ENCODE measurements around the gene SLC25A24.
"Not testable (repeated sequence)": the region's sequence is repeated elsewhere in the genome, so short reads cannot be mapped to it uniquely, and the experiment has no call there.

Gene SLC25A24

DNA sequence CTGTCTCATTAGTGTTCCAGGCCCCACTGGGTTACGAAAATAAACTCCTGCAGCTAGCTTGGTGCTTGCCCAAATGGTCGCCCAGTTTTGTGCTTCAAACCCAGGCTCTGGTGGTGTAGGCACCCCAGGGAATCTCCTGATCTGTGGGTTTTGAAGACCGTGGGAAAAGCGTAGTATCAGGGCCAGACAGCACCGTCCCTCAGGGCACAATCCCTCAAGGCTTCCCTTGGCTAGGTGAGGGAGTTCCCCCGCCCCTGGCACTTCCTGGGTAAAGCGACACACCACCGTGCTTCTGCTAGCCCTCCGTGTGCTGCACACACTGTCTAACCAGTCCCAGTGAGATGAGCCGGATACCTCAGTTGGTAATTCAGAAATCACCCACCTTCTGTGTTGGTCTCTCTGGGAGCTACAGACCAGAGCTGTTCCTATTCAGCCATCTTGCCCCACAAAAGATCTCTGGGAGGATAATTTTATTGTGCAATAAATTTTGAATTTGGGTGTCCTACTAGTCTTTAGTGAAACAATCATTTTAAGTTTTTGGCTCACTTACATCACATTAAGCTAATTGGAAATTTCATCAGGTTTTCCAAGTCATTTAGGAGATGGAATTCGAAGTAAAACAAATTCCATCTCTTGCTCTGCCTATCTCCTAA lies 9.4 kb upstream of the SLC25A24 start:
- Histone ChIP-seq H3K36me3 (ENCODE audit: insufficient read depth, low read length) (no peaks in the 10 kb centered on the region), H3K9me3 (ENCODE audit: control insufficient read depth, insufficient read depth, low read length) (no peaks in the 10 kb centered on the region), H3K9ac (ENCODE audit: low read depth, low read length) (no peak overlapping the region), H3K4me1 (ENCODE audit: insufficient read depth, low read length) (no peaks in the 10 kb centered on the region)

DNA sequence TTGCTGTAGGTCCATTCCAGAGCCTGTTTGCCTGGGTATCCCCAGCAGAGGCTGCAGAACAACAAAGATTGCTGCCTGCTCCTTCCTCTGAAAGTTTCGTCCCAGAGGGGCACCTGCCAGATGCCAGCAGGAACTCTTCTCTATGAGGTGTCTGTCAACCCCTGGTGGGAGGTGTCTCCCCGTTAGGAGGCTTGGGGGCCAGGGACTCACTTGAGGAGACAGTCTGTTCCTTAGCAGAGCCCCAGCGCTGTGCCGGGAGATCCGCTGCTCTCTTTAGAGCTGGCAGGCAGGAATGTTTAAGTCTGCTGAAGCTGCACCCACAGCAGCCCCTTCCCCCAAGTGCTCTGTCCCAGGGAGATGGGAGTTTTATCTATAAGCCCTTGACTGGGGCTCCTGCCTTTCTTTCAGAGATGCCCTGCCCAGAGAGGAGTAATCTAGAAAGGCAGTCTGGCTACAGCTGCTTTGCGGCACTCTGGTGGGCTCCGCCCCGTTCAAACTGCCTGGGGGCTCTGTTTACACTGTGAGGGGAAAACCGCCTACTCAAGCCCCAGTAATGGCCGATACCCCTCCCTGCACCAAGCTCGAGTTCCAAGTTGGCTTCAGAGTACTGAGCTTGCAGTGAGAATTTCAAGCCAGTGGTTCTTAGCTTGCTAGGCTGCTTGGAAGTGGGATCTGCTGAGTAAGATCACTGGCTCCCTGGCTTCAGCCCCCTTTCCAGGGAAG lies 8.7 kb upstream of the SLC25A24 start:
- Histone ChIP-seq H3K4me1 (ENCODE audit: insufficient read depth, low read length) (no peaks in the 10 kb centered on the region), H3K9ac (ENCODE audit: low read depth, low read length) (peak overlapping the region; percentile 2; the same call in 1 of the 2 replicates), H3K9me3 (ENCODE audit: control insufficient read depth, insufficient read depth, low read length) (no peaks in the 10 kb centered on the region), H3K36me3 (ENCODE audit: insufficient read depth, low read length) (no peaks in the 10 kb centered on the region)

DNA sequence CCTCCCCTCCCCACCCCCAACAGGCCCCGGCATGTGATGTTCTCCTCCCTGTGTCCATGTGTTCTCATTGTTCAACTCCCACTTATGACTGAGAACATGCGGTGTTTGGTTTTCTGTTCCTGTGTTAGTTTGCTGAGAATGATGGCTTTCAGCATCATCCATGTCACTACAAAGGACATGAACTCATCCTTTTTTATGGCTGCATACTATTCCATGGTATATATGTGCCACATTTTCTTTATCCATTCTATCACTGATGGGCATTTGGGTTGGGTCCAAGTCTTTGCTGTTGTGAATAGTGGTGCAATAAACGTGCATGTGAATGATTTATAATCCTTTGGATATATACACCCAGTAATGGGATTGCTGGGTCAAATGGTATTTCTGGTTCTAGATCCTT lies 3.4 kb upstream of the SLC25A24 start:
- not testable (repeated sequence) for H3K4me1 ChIP-seq (ENCODE audit: insufficient read depth, low read length); H3K36me3 ChIP-seq (ENCODE audit: insufficient read depth, low read length); H3K9me3 ChIP-seq (ENCODE audit: control insufficient read depth, insufficient read depth, low read length); H3K9ac ChIP-seq (ENCODE audit: low read depth, low read length)

- Histone ChIP-seq H3K36me3 (ENCODE audit: insufficient read depth, low read length) (no peaks in the 10 kb centered on the region), H3K4me1 (ENCODE audit: insufficient read depth, low read length) (no peaks in the 10 kb centered on the region), H3K9ac (ENCODE audit: low read depth, low read length) (no peak overlapping the region), H3K9me3 (ENCODE audit: control insufficient read depth, insufficient read depth, low read length) (no peaks in the 10 kb centered on the region)
These were observed 1.5 kb upstream of the SLC25A24 start for GRCh38 chr1:108201687-108202086.

DNA sequence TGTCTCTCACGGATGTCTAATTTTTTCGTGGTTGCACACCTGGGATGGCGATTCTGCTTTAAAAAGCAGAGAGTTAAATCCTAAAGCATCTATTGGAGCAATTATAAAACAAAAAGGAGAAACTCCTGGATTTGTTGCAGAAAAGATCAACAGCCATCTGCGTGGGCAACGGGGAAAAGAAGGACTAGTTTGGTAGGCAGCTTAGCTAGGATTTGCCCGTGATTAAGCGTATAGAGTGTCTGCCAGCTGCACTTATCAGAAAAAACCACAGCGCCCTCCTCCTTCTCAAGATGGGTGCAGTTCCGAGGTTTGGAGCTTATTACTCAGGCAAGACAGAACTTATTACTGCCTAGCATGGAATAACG lies 526 bp upstream of the SLC25A24 start:
- no peaks in the 10 kb centered on the region for H3K9me3 ChIP-seq (ENCODE audit: control insufficient read depth, insufficient read depth, low read length)
- no peaks in the 10 kb centered on the region for H3K36me3 ChIP-seq (ENCODE audit: insufficient read depth, low read length)
- H3K9ac ChIP-seq (ENCODE audit: low read depth, low read length): peak overlapping the region; percentile 95
- no peaks in the 10 kb centered on the region for H3K4me1 ChIP-seq (ENCODE audit: insufficient read depth, low read length)

- Histone ChIP-seq H3K36me3 (ENCODE audit: insufficient read depth, low read length) (peaks cover 6% of the 10 kb centered on the region), H3K9me3 (ENCODE audit: control insufficient read depth, insufficient read depth, low read length) (no peaks in the 10 kb centered on the region), H3K9ac (ENCODE audit: low read depth, low read length) (peak overlapping the region; percentile 95), H3K4me1 (ENCODE audit: insufficient read depth, low read length) (no peaks in the 10 kb centered on the region)
These were observed 897 bp downstream of the SLC25A24 start for GRCh38 chr1:108199201-108199691.

DNA sequence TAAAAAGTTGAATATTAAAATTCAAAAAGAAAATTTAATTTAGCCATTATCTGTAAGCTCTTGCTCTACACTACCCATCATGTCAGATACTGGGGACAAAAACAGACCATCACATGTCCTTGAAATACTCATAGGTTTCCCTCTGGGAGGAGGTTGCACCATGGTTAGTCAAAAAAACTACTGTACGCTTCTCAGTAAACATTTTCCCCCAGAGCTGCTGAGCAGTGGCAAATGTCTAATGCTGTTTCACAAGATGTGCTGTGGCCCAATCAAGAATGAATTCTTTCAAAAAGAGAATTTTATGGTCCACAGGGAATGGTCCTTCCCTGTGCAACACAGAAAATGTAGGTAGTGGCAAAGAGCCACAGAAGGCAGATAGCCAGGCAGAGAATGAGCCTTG lies 6.1 kb downstream of the SLC25A24 start:
- peaks cover 6% of the 10 kb centered on the region for H3K36me3 ChIP-seq (ENCODE audit: insufficient read depth, low read length)

GRCh38 chr1:108193333-108193732 lies 6.8 kb downstream of the SLC25A24 start:
- Histone ChIP-seq H3K36me3 (ENCODE audit: insufficient read depth, low read length) (peaks cover 6% of the 10 kb centered on the region), H3K4me1 (ENCODE audit: insufficient read depth, low read length) (no peaks in the 10 kb centered on the region), H3K9me3 (ENCODE audit: control insufficient read depth, insufficient read depth, low read length) (no peaks in the 10 kb centered on the region; the same call in 1 of the 2 replicates), H3K9ac (ENCODE audit: low read depth, low read length) (no peak overlapping the region)

More for the DNA sequence above, 6.1 kb downstream of the SLC25A24 start:
- Histone ChIP-seq H3K4me1 (ENCODE audit: insufficient read depth, low read length) (no peaks in the 10 kb centered on the region), H3K9me3 (ENCODE audit: control insufficient read depth, insufficient read depth, low read length) (no peaks in the 10 kb centered on the region; the same call in 1 of the 2 replicates), H3K9ac (ENCODE audit: low read depth, low read length) (no peak overlapping the region)

- no peaks in the 10 kb centered on the region for H3K4me1 ChIP-seq (ENCODE audit: insufficient read depth, low read length)
- no peaks in the 10 kb centered on the region; the same call in 1 of the 2 replicates for H3K9me3 ChIP-seq (ENCODE audit: control insufficient read depth, insufficient read depth, low read length)
- peaks cover 6% of the 10 kb centered on the region for H3K36me3 ChIP-seq (ENCODE audit: insufficient read depth, low read length)
- no peak overlapping the region for H3K9ac ChIP-seq (ENCODE audit: low read depth, low read length)
These were observed 7.6 kb downstream of the SLC25A24 start for GRCh38 chr1:108192581-108192980.

DNA sequence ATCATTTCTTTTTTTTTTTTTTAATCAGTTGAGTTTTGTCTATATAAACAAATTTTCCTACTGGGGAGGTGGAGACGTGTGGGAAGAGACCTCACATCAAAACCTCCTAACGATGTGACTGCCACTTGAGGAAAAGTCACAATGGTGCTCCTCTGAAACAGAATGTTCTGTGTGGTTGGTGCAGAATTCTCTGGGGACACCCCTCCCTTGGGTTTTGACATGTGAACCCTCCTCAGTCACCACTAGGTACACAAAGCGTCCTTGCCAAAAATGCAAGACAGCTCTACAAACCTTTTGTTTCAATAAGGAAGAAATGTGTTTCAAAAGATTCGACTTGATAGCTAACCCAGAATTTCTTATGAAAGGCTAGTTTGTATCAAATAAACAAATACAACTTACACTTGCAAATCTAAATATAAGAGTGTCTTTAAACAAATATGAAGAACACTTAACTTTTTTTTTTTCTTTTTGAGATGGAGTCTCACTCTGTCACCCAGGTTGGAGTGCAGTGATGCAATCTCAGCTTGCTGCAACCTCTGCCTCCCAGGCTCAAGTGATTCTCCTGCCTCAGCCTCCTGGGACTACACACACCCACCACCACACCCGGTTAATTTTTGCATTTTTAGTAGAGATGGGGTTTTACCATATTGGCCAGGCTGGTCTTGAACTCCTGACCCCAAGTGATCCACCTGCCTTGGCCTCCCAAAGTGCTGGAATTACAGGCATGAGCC lies 9.3 kb downstream of the SLC25A24 start:
- peaks cover 6% of the 10 kb centered on the region for H3K36me3 ChIP-seq (ENCODE audit: insufficient read depth, low read length)
- H3K4me1 ChIP-seq (ENCODE audit: insufficient read depth, low read length): no peaks in the 10 kb centered on the region
- H3K9me3 ChIP-seq (ENCODE audit: control insufficient read depth, insufficient read depth, low read length): no peaks in the 10 kb centered on the region; the same call in 1 of the 2 replicates
- H3K9ac ChIP-seq (ENCODE audit: low read depth, low read length): no peak overlapping the region

GRCh38 chr1:108190001-108190634 lies 10.0 kb downstream of the SLC25A24 start:
- Histone ChIP-seq H3K9ac (ENCODE audit: low read depth, low read length) (no peak overlapping the region), H3K4me1 (ENCODE audit: insufficient read depth, low read length) (no peaks in the 10 kb centered on the region), H3K9me3 (ENCODE audit: control insufficient read depth, insufficient read depth, low read length) (no peaks in the 10 kb centered on the region; the same call in 1 of the 2 replicates), H3K36me3 (ENCODE audit: insufficient read depth, low read length) (peaks cover 2% of the 10 kb centered on the region)

- no peaks in the 10 kb centered on the region for H3K4me1 ChIP-seq (ENCODE audit: insufficient read depth, low read length)
- no peaks in the 10 kb centered on the region; the same call in 1 of the 2 replicates for H3K9me3 ChIP-seq (ENCODE audit: control insufficient read depth, insufficient read depth, low read length)
- no peak overlapping the region for H3K9ac ChIP-seq (ENCODE audit: low read depth, low read length)
- no peaks in the 10 kb centered on the region; the same call in none of the 2 replicates for H3K36me3 ChIP-seq (ENCODE audit: insufficient read depth, low read length)
These were observed 11.3 kb downstream of the SLC25A24 start for GRCh38 chr1:108188801-108189200.

DNA sequence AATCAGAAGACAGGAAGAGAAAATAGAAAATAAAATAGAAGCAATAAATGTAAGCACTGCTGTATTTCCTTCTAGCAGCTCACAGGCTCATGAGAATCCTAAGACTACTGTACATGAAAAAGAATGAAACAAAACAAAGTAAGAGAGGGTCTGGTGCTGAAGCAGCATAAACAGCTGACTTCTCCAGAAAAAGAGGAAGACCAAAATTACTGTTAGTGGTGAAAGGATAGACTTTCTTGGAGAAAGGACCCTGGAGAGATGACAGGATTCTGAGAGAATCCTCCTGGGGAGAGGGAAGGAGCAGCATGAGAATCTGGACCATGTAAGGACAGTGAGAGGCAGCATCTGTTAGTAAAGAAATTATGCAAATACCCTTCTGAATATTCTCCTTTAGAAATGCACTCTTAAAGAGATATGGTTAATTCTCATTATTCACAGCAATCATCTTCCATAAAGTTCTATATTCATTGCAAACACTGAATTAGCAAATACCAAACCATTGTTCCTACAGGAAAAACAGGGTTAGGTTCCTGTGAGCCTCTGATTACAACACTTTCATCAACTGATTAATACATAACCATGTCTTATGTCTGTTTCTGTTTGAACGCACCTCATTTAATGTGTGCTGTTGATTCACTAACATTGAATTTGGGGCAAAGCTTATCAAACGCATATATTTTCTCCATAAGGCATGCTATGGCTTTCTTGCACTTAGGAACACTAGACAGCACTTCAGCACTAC lies 17.0 kb downstream of the SLC25A24 start:
- H3K9me3 ChIP-seq (ENCODE audit: control insufficient read depth, insufficient read depth, low read length): no peaks in the 10 kb centered on the region; the same call in 1 of the 2 replicates
- no peaks in the 10 kb centered on the region for H3K4me1 ChIP-seq (ENCODE audit: insufficient read depth, low read length)
- H3K9ac ChIP-seq (ENCODE audit: low read depth, low read length): no peak overlapping the region
- no peaks in the 10 kb centered on the region for H3K36me3 ChIP-seq (ENCODE audit: insufficient read depth, low read length)
